ENCODE measurements around the gene ATL1.
"Not testable (repeated sequence)": the region's sequence is repeated elsewhere in the genome, so short reads cannot be mapped to it uniquely, and the experiment has no call there.

- TF ChIP-seq, protein P1, sequence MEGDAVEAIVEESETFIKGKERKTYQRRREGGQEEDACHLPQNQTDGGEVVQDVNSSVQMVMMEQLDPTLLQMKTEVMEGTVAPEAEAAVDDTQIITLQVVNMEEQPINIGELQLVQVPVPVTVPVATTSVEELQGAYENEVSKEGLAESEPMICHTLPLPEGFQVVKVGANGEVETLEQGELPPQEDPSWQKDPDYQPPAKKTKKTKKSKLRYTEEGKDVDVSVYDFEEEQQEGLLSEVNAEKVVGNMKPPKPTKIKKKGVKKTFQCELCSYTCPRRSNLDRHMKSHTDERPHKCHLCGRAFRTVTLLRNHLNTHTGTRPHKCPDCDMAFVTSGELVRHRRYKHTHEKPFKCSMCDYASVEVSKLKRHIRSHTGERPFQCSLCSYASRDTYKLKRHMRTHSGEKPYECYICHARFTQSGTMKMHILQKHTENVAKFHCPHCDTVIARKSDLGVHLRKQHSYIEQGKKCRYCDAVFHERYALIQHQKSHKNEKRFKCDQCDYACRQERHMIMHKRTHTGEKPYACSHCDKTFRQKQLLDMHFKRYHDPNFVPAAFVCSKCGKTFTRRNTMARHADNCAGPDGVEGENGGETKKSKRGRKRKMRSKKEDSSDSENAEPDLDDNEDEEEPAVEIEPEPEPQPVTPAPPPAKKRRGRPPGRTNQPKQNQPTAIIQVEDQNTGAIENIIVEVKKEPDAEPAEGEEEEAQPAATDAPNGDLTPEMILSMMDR (tag by site-specific recombination; IDR thresholded peaks at IDR 0.05), result not testable (repeated sequence)
- not testable (repeated sequence) for TF ChIP-seq ZNF76 (tag by site-specific recombination; IDR thresholded peaks at IDR 0.05; ENCODE audit: borderline replicate concordance, low read depth)
Measured at GRCh38 chr14:50624947-50625346, 65.0 kb downstream of the ATL1 start.

Data from HEK293 (cell line).